A549 (cell line): ENCODE measurements around the gene RPP30. TPM values are rescaled to one million over a fixed set of nuclear protein-coding genes. Genes with fewer than 3 reads are reported as not detected.
A peak's percentile ranks its signal among the peaks of the same experiment; 100 is the strongest.

Experiments used
- ATAC-seq, 2 experiments: fragments of 200-7000 bp in 1 of 2; fragments of >200 bp in 1 of 2; cut with Nextera tagmentation in 1 of 2; cut with Tn5 transposase in 1 of 2; 3 replicates each; pipeline versions ENCODE4 v1.8.0 to v1.9.1; 2018 to 2020; ENCODE audit warnings: mild to moderate bottlenecking in 1 of 2, moderate library complexity in 1 of 2
- CTCF ChIA-PET: fragments of 300-600 bp; sonication (Branson Sonifier 250); formaldehyde crosslinking; extraction: SDS; loops from one replicate; lab custom pipeline; 2021; ENCODE audit warnings: antibody characterized with exemption, inconsistent platforms; lab: Yijun Ruan, JAX
- POLR2A ChIA-PET: fragments of 350-600 bp; formaldehyde crosslinking; extraction: SDS; loops from one replicate; lab custom pipeline; 2021; ENCODE audit warnings: antibody characterized with exemption, inconsistent platforms; lab: Yijun Ruan, JAX
- DNase-seq, 2 experiments: peaks; one replicate each; pipeline versions ENCODE4 v3.0.0 to v3.0.0-alpha.2; 2011 to 2016; ENCODE audit warnings: low read depth in 1 of 2, low spot score in 1 of 2
- FAIRE-seq: peaks from 2 replicates; lab custom pipeline; 2011; peaks lifted over from hg19 to GRCh38; lab: Jason Lieb, UNC
- H3K27ac ChIP-seq, 2 experiments: fragments of >200 bp; sonication (Bioruptor Twin); formaldehyde crosslinking; 3 replicates each; pipeline ENCODE4 v1.5.1; 2016 to 2017
- H3K4me1 ChIP-seq: fragments of >200 bp; sonication (Bioruptor Twin); formaldehyde crosslinking; 3 replicates; pipeline ENCODE4 v1.6.1; 2016
- H3K4me2 ChIP-seq: fragments of >200 bp; sonication (Bioruptor Twin); formaldehyde crosslinking; 3 replicates; pipeline ENCODE4 v1.6.1; 2016
- H3K4me3 ChIP-seq: fragments of >200 bp; sonication (Bioruptor Twin); formaldehyde crosslinking; 3 replicates; pipeline ENCODE4 v1.5.1; 2016
- H3K9me3 ChIP-seq: fragments of >200 bp; sonication (Bioruptor Twin); formaldehyde crosslinking; 3 replicates; pipeline ENCODE4 v1.6.1; 2016
- ATOH8 ChIP-seq: fragments of 250-450 bp; sonication (Bioruptor Pico); IDR thresholded peaks from 2 replicates; pipeline ENCODE4 v1.5.0; 2020; ENCODE audit warnings: low read depth, mild to moderate bottlenecking, moderate library complexity
- BCL3 ChIP-seq: fragments of >200 bp; sonication (Bioruptor Twin); formaldehyde crosslinking; IDR thresholded peaks from 3 replicates; pipeline ENCODE4 v1.6.1; 2016
- BHLHE40 ChIP-seq: IDR thresholded peaks from 2 replicates; pipeline ENCODE4 v1.6.1; 2012; ENCODE audit warnings: low read depth, low read length, inconsistent platforms
- CBX2 ChIP-seq: fragments of 200-600 bp; sonication (generic); IDR thresholded peaks from 2 replicates; pipeline ENCODE4 v1.6.1; 2016; ENCODE audit warnings: low read depth, mild to moderate bottlenecking, borderline replicate concordance
- CBX8 ChIP-seq: fragments of 200-600 bp; sonication (generic); IDR thresholded peaks from 2 replicates; pipeline ENCODE4 v1.6.1; 2016
- EHF ChIP-seq: fragments of 250-450 bp; sonication (Bioruptor Pico); IDR thresholded peaks from 2 replicates; pipeline ENCODE4 v1.5.0; 2020; ENCODE audit warnings: mild to moderate bottlenecking
- EP300 ChIP-seq, 2 experiments: fragments of >200 bp; sonication (Bioruptor Twin); formaldehyde crosslinking; IDR thresholded peaks; 2 replicates in 1 of 2; 3 replicates in 1 of 2; pipeline ENCODE4 v1.6.1; 2016 to 2017
- HES2 ChIP-seq: fragments of >200 bp; sonication (Bioruptor Twin); formaldehyde crosslinking; IDR thresholded peaks from 2 replicates; pipeline ENCODE4 v1.6.1; 2016
- HEYL ChIP-seq: fragments of 250-450 bp; sonication (Bioruptor Pico); IDR thresholded peaks from 2 replicates; pipeline ENCODE4 v1.8.0; 2021; ENCODE audit warnings: mild to moderate bottlenecking, moderate library complexity
- HOXA7 ChIP-seq: fragments of 250-450 bp; sonication (Bioruptor Pico); IDR thresholded peaks from 2 replicates; pipeline ENCODE4 v1.5.0; 2020; ENCODE audit warnings: mild to moderate bottlenecking, moderate library complexity
- HOXB5 ChIP-seq: fragments of 250-450 bp; sonication (Bioruptor Pico); IDR thresholded peaks from 2 replicates; pipeline ENCODE4 v1.5.0; 2020; ENCODE audit warnings: mild to moderate bottlenecking, moderate library complexity
- JUN ChIP-seq, 2 experiments: fragments of >200 bp; sonication (Bioruptor Twin); formaldehyde crosslinking; IDR thresholded peaks; 2 replicates in 1 of 2; 3 replicates in 1 of 2; pipeline ENCODE4 v1.6.1; 2016 to 2017
- JUNB ChIP-seq: fragments of >200 bp; sonication (Bioruptor Twin); formaldehyde crosslinking; IDR thresholded peaks from 2 replicates; pipeline ENCODE4 v1.6.1; 2016
- KDM5A ChIP-seq: fragments of 200-600 bp; sonication (generic); IDR thresholded peaks from 2 replicates; pipeline ENCODE4 v1.6.1; 2016; ENCODE audit warnings: antibody characterized with exemption, mild to moderate bottlenecking
- MYC ChIP-seq: IDR thresholded peaks from 2 replicates; pipeline ENCODE4 v1.6.1; 2012; ENCODE audit warnings: mild to moderate bottlenecking, inconsistent platforms, low read length, improper control_type of control experiment, borderline replicate concordance
- NR3C1 ChIP-seq: fragments of >200 bp; sonication (Bioruptor Twin); formaldehyde crosslinking; IDR thresholded peaks from 3 replicates; pipeline ENCODE4 v1.6.1; 2017
- POLR2A ChIP-seq: IDR thresholded peaks from 2 replicates; pipeline ENCODE4 v1.6.1; 2012; ENCODE audit warnings: mild to moderate bottlenecking, low read length
- RAD21 ChIP-seq, 2 experiments: fragments of >200 bp in 1 of 2; sonication (Bioruptor Twin) in 1 of 2; formaldehyde crosslinking in 1 of 2; IDR thresholded peaks in 1 of 2; conservative IDR thresholded peaks in 1 of 2; 2 replicates in 1 of 2; 3 replicates in 1 of 2; pipeline ENCODE4 v1.6.1; 2012 to 2018; ENCODE audit warnings: inconsistent platforms in 1 of 2
- RARB ChIP-seq: fragments of 250-450 bp; sonication (Bioruptor Pico); IDR thresholded peaks from 2 replicates; pipeline ENCODE4 v1.8.0; 2021; ENCODE audit warnings: mild to moderate bottlenecking, moderate library complexity
- SMC3 ChIP-seq: fragments of >200 bp; sonication (Bioruptor Twin); formaldehyde crosslinking; IDR thresholded peaks from 3 replicates; pipeline ENCODE4 v1.6.1; 2018; ENCODE audit warnings: inconsistent platforms
- TFCP2L1 ChIP-seq: fragments of 250-450 bp; sonication (Bioruptor Pico); IDR thresholded peaks from 2 replicates; pipeline ENCODE4 v1.5.0; 2021; ENCODE audit warnings: mild to moderate bottlenecking
- TP53 ChIP-seq: fragments of 250-450 bp; sonication (Bioruptor Pico); IDR thresholded peaks from 2 replicates; pipeline ENCODE4 v1.5.0; 2021; ENCODE audit warnings: mild to moderate bottlenecking, moderate library complexity
- ZFP36 ChIP-seq: fragments of 450-650 bp; IDR thresholded peaks from 2 replicates; pipeline ENCODE4 v1.6.1; 2014; ENCODE audit warnings: borderline replicate concordance; ENCODE audit not compliant: partially characterized antibody
- WGBS: methylation state at CpG from one replicate; pipeline ENCODE4 v1.1.6; 2017; ENCODE audit errors: missing lambda C conversion rate; 5-methylcytosine and 5-hydroxymethylcytosine counted together
- polyA plus RNA-seq, 4 experiments: library from polyadenylated mRNA; depleted of rRNA in 3 of 4; stranded (reverse); fragments of >200 nt; fragmentation: RNase III in 1 of 4; extraction: RNeasy Plus Mini Kit Qiagen cat#74134 plus additional on column Dnase treatment in 1 of 4; gene quantifications; 2 replicates in 3 of 4; 3 replicates in 1 of 4; pipeline ENCODE4 v1.2.3, GENCODE V29; 2011 to 2017
- TF ChIP-seq, protein P1 (sequence below): fragments of 200-600 bp; sonication (generic); IDR thresholded peaks from 2 replicates; pipeline ENCODE4 v1.6.1; 2016; ENCODE audit warnings: antibody characterized with exemption, mild to moderate bottlenecking, moderate library complexity
- TF ChIP-seq, protein P2 (sequence below): IDR thresholded peaks from 2 replicates; pipeline ENCODE4 v1.6.1; 2012

The RPP30 gene
- polyA plus RNA-seq, 2 of the 4 experiments (the other 2 are of a cell fraction), result 54.3 to 70.9 TPM

GRCh38 chr10:90929179-90929578, 57.4 kb downstream of the RPP30 start:
- WGBS, result 81% methylated on average over 5 of the region's 5 CpGs
- H3K4me1 ChIP-seq, result peaks cover 40% of the 10 kb centered on the region
- peak overlapping the region; percentile 69 for H3K4me2 ChIP-seq
- FAIRE-seq (no peak), ATAC-seq (no peak), DNase-seq (no peak)
- ChIA-PET CTCF (interaction anchor here (1.7 kb wide), 1 partner anchor 17 kb away, joined by 7 read pairs; no protein-coding TSS in a partner anchor), POLR2A (interaction anchor here (1.7 kb wide), 1 partner anchor 234 kb away, joined by 4 read pairs; no protein-coding TSS in a partner anchor)
- H3K9me3 ChIP-seq, result no peaks in the 10 kb centered on the region; the same call in 2 of the 3 replicates
- TF ChIP-seq, protein P1, sequence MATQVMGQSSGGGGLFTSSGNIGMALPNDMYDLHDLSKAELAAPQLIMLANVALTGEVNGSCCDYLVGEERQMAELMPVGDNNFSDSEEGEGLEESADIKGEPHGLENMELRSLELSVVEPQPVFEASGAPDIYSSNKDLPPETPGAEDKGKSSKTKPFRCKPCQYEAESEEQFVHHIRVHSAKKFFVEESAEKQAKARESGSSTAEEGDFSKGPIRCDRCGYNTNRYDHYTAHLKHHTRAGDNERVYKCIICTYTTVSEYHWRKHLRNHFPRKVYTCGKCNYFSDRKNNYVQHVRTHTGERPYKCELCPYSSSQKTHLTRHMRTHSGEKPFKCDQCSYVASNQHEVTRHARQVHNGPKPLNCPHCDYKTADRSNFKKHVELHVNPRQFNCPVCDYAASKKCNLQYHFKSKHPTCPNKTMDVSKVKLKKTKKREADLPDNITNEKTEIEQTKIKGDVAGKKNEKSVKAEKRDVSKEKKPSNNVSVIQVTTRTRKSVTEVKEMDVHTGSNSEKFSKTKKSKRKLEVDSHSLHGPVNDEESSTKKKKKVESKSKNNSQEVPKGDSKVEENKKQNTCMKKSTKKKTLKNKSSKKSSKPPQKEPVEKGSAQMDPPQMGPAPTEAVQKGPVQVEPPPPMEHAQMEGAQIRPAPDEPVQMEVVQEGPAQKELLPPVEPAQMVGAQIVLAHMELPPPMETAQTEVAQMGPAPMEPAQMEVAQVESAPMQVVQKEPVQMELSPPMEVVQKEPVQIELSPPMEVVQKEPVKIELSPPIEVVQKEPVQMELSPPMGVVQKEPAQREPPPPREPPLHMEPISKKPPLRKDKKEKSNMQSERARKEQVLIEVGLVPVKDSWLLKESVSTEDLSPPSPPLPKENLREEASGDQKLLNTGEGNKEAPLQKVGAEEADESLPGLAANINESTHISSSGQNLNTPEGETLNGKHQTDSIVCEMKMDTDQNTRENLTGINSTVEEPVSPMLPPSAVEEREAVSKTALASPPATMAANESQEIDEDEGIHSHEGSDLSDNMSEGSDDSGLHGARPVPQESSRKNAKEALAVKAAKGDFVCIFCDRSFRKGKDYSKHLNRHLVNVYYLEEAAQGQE, result no peak
- no peak for TF ChIP-seq HES2
- H3K4me3 ChIP-seq, result no peak overlapping the region
- H3K27ac ChIP-seq, result peak overlapping the region; percentile 79 to 85

DNA sequence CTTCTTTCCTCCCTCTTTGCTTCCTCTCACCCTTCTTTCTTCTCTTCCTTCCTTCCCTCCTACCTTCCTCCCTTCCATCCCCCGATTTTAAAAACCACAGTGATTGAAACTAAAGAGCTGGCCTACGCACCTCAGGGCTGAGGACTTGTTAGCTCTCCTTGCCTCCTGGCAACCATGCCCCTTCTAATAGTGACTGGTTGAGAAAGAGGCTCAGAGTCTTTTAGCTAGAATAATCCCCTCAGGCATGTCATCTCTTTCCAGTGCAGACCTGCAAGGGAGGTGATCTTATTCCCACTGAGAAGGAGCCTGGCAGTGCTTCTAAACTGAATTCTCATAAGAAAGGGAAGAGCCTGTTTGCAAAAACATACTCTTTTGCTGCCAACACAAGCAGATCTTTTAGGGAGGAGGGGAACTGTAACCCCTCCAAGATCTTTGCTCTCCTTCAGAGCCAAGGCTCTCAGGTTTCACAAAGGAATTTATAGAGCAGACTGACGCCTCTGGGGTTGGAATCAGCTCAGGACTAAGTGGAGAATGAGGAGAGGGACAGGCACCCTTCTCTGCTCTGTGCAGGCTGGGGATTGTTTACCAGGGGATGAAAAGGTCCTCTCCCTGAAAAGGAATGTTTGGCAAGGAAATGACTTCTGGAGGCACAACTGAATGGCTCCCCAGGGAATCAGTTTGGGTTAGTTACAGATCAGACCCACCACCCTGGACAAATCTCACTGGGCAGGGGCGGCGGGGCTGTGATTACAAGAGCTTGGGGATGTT, 58.5 kb downstream of the RPP30 start:
- WGBS, result 13% methylated on average over 5 of the region's 5 CpGs
- ChIA-PET CTCF (interaction anchor here (0.7 to 1.7 kb wide), 2 partner anchors 18 to 324 kb away, joined by 3 to 7 read pairs; no protein-coding TSS in a partner anchor), POLR2A (interaction anchor here (1.3 to 1.8 kb wide), 3 partner anchors 9 to 233 kb away, joined by 4 to 10 read pairs (median 4); partner anchors contain the start of gene ANKRD1)
- no peak overlapping the region for H3K4me3 ChIP-seq
- no peaks in the 10 kb centered on the region; the same call in 2 of the 3 replicates for H3K9me3 ChIP-seq
- DNase-seq (peak; percentile 52 to 90), FAIRE-seq (no peak), ATAC-seq (peak; percentile 91 to 95)
- H3K4me2 ChIP-seq, result peak overlapping the region; percentile 69
- peak overlapping the region; percentile 79 to 85 for H3K27ac ChIP-seq
- peaks cover 40% of the 10 kb centered on the region for H3K4me1 ChIP-seq
- TF ChIP-seq, protein P1, result no peak
- TF ChIP-seq RAD21 (conservative IDR thresholded peaks at IDR 0.05 in 1 of 2, IDR thresholded peaks at IDR 0.05 in 1 of 2), result 0 out of 5 replicates have a peak, but pooled peaks have one; percentile 14 to 29
- peak in 1 of 2 experiments; percentile 35; a peak in 1 of 5 replicates for TF ChIP-seq JUN (IDR thresholded peaks at IDR 0.05)
- TF ChIP-seq EHF (CRISPR knock-in tag), result no peak
- TF ChIP-seq POLR2A, result no peak
- no peak for TF ChIP-seq TFCP2L1 (CRISPR knock-in tag)
- no peak for TF ChIP-seq RARB (CRISPR knock-in tag)
- 0 out of 2 replicates have a peak, but pooled peaks have one; percentile 50 for TF ChIP-seq TP53 (CRISPR knock-in tag)
- TF ChIP-seq BCL3, result no peak
- TF ChIP-seq MYC, result no peak
- peak; percentile 22 to 74; a peak in 3 of 5 replicates for TF ChIP-seq EP300 (IDR thresholded peaks at IDR 0.05)
- no peak for TF ChIP-seq BHLHE40
- peak; percentile 21; the same call in 1 of the 3 replicates for TF ChIP-seq SMC3
- TF ChIP-seq HOXA7 (CRISPR knock-in tag), result no peak
- TF ChIP-seq CBX2, result no peak
- no peak for TF ChIP-seq HEYL (CRISPR knock-in tag)
- no peak for TF ChIP-seq JUNB
- no peak for TF ChIP-seq ZFP36
- no peak for TF ChIP-seq NR3C1
- no peak for TF ChIP-seq HOXB5 (CRISPR knock-in tag)
- TF ChIP-seq, protein P2, sequence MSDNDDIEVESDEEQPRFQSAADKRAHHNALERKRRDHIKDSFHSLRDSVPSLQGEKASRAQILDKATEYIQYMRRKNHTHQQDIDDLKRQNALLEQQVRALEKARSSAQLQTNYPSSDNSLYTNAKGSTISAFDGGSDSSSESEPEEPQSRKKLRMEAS, result no peak; the same call in 1 of the 2 replicates
- no peak for TF ChIP-seq ATOH8 (CRISPR knock-in tag)
- no peak for TF ChIP-seq KDM5A
- TF ChIP-seq CBX8, result no peak
